Heart left ventricle (tissue), 16 donors: Measurements from ENCODE around the gene UROS. TPM values are rescaled to one million over a fixed set of nuclear protein-coding genes. Genes with fewer than 3 reads are reported as not detected.
A peak's percentile ranks its signal among the peaks of the same experiment; 100 is the strongest.

Source experiments
- ATAC-seq, 4 donors: fragments of 200-7000 bp; cut with Tn5 transposase; one replicate each; pipeline ENCODE4 v1.9.1; 2020 to 2022; ENCODE audit warnings: moderate library complexity in 4 of 4, mild to moderate bottlenecking in 3 of 4, moderate number of reproducible peaks in 1 of 4
- DNase-seq, 5 donors: peaks; one replicate each; pipeline ENCODE4 v3.0.0-alpha.2; 2020
- H3K27ac ChIP-seq, 12 donors: fragments of 200-600 bp; sonication (generic) in 4 of 12; one replicate each; pipeline versions ENCODE4 v1.5.0 to v1.8.0; 2016 to 2022; ENCODE audit warnings: mild to moderate bottlenecking in 2 of 12
- H3K27me3 ChIP-seq, 9 donors: fragments of 200-600 bp; sonication (generic) in 2 of 9; one replicate each; pipeline versions ENCODE4 v1.5.1 to v1.8.0; 2016 to 2022; ENCODE audit warnings: mild to moderate bottlenecking in 3 of 9
- H3K36me3 ChIP-seq, 9 donors: fragments of 200-600 bp; sonication (generic) in 2 of 9; one replicate each; pipeline versions ENCODE4 v1.5.0 to v1.8.0; 2018 to 2022; ENCODE audit warnings: mild to moderate bottlenecking in 2 of 9
- H3K4me1 ChIP-seq, 12 donors: fragments of 200-600 bp; sonication (generic) in 4 of 12; one replicate each; pipeline versions ENCODE4 v1.5.0 to v1.8.0; 2016 to 2022; ENCODE audit warnings: mild to moderate bottlenecking in 3 of 12
- H3K4me3 ChIP-seq, 12 donors: fragments of 200-600 bp; sonication (generic) in 4 of 12; one replicate each; pipeline versions ENCODE4 v1.5.0 to v1.8.0; 2017 to 2022; ENCODE audit warnings: mild to moderate bottlenecking in 9 of 12, moderate library complexity in 4 of 12
- H3K9me3 ChIP-seq, 12 donors: fragments of 200-600 bp; sonication (generic) in 4 of 12; one replicate each; pipeline versions ENCODE4 v1.5.0 to v1.8.0; 2016 to 2022; ENCODE audit warnings: mild to moderate bottlenecking in 1 of 12
- CTCF ChIP-seq, 12 donors: fragments of 200-600 bp; sonication (generic) in 4 of 12; IDR thresholded peaks; one replicate each; pipeline versions ENCODE4 v1.5.0 to v1.8.0; 2018 to 2022; ENCODE audit warnings: antibody characterized with exemption in 12 of 12, mild to moderate bottlenecking in 5 of 12
- POLR2A ChIP-seq, 2 donors: fragments of 450-650 bp; IDR thresholded peaks; one replicate each; pipeline ENCODE4 v1.6.1; 2017; ENCODE audit warnings: antibody characterized with exemption in 2 of 2, mild to moderate bottlenecking in 2 of 2, moderate library complexity in 2 of 2
- WGBS, 4 donors: extraction: QIAGEN DNeasy Blood & Tissue Kit in 2 of 4; methylation state at CpG; one replicate each; pipeline versions ENCODE4 v1.1.5 to v1.1.7; 2013 to 2018; 5-methylcytosine and 5-hydroxymethylcytosine counted together
- intact Hi-C, 10 donors: fragments of 100-400 bp; cut with DNase I; formaldehyde crosslinking; loops; one replicate each; pipeline versions ENCODE4 v1.11.1 to v1.14.2; 2022
- polyA plus RNA-seq, 2 donors: library from polyadenylated mRNA; stranded (reverse); fragments of 200-250 nt; gene quantifications; one replicate each; pipeline ENCODE4 v1.2.3, GENCODE V29; 2013
- total RNA-seq, 9 donors: library from RNA; depleted of rRNA in 2 of 9; stranded (reverse); fragments of >200 nt in 2 of 9; fragmentation: NEBNext Ultra II Directional in 3 of 9; extraction: Animal tissue kit (Norgen Biotek cat#: 25700) in 3 of 9; gene quantifications; one replicate each; pipeline versions ENCODE4 v1.1.0 to v1.2.4, GENCODE V29; 2016 to 2023
- donor health status: ischemic (EF 13 %, LVEDD 7.1; RV severe dilation, severe dysfunction).
- donor health status: healthy with polysubstance abuse.
- donor health status: DM: no; HTN: yes; CAD: no.
- donor health status: DM: no; HTN: no; CAD: no.
- donor health status: ischemic (EF 25% LVEDD 6.9; RV normal size, moderate dysfunction).
- donor health status: ischemic (EF 25% LVEDD 5.7; RV mildly dilated, moderate dysfunction).
- donor health status: healthy.
- donor health status: DM: yes; HTN: yes; CAD: no.
- donor health status: ischemic (EF 35%, LVEDD 5.7; RV mildly dilated, moderate dysfunction).
- donor health status: nonischemic (EF 11% LVEDD 7.7; RV severe dilation, severe dysfunction).
- donor health status: DM: yes; HTN: yes; CAD: no.
- donor health status: PGD.
- donor health status: ischemic (EF 29% LVEDD 5.4; RV normal size, mild dysfunction).
- donor health status: nonischemic (EF 23%, LVEDD 6.1; RV moderate dilation, normal function).

UROS gene
- total and polyA plus RNA-seq, 11 donors, result 38.3 to 81.4 (median 68.5) TPM

- ATAC-seq (peak in 1 of 4 donors; percentile 54), DNase-seq (no peak)
- no peaks in the 10 kb centered on the region for H3K9me3 ChIP-seq
- H3K27me3 ChIP-seq, result no peaks in the 10 kb centered on the region
- H3K4me1 ChIP-seq, result peaks cover 0 to 5% (median 0%) of the 10 kb centered on the region in 12 donors
- intact Hi-C loops, result loop anchor here in 3 of 10 donors (5.0 to 10.0 kb wide), 2 partner anchors 118 to 636 kb away; no protein-coding TSS in a partner anchor
- TF ChIP-seq POLR2A (IDR thresholded peaks at IDR 0.05) (no peak), CTCF (IDR thresholded peaks at IDR 0.05) (no peak)
- peaks cover 0 to 53% (median 37%) of the 10 kb centered on the region in 9 donors for H3K36me3 ChIP-seq
- 94 to 100% (median 96%) methylated on average over 7 of the region's 7 CpGs for WGBS, 4 donors
- no peak overlapping the region for H3K4me3 ChIP-seq
- no peak overlapping the region for H3K27ac ChIP-seq
Measured at GRCh38 chr10:125866421-125867029, 43.5 kb upstream of the UROS start.

- no peak for ATAC-seq
- Histone ChIP-seq H3K27ac (no peak overlapping the region), H3K36me3 (peaks cover 0 to 57% (median 40%) of the 10 kb centered on the region in 9 donors), H3K4me1 (peaks cover 0 to 5% (median 0%) of the 10 kb centered on the region in 12 donors), H3K27me3 (no peaks in the 10 kb centered on the region), H3K9me3 (no peaks in the 10 kb centered on the region), H3K4me3 (no peak overlapping the region)
- TF ChIP-seq POLR2A (IDR thresholded peaks at IDR 0.05) (no peak), CTCF (IDR thresholded peaks at IDR 0.05) (no peak)
- intact Hi-C loops, result loop anchor here in 3 of 10 donors (5.0 to 10.0 kb wide), 2 partner anchors 120 to 637 kb away; no protein-coding TSS in a partner anchor
- no peak for DNase-seq
- WGBS, 4 donors, result 80 to 92% (median 82%) methylated on average over 3 of the region's 3 CpGs
Measured at GRCh38 chr10:125865120-125865519, 42.1 kb upstream of the UROS start.

GRCh38 chr10:125859128-125859817 lies 36.2 kb upstream of the UROS start:
- 79 to 88% (median 83%) methylated on average over 4 of the region's 4 CpGs for WGBS, 4 donors
- Histone ChIP-seq H3K4me1 (no peaks in the 10 kb centered on the region), H3K27me3 (no peaks in the 10 kb centered on the region), H3K36me3 (peaks cover 0 to 81% (median 52%) of the 10 kb centered on the region in 9 donors), H3K4me3 (no peak overlapping the region), H3K27ac (no peak overlapping the region), H3K9me3 (no peaks in the 10 kb centered on the region)
- intact Hi-C loops, result no loop called here
- DNase-seq (no peak), ATAC-seq (no peak)
- TF ChIP-seq CTCF (IDR thresholded peaks at IDR 0.05) (no peak), POLR2A (IDR thresholded peaks at IDR 0.05) (no peak)

- peaks cover 0 to 85% (median 56%) of the 10 kb centered on the region in 9 donors for H3K36me3 ChIP-seq
- no peaks in the 10 kb centered on the region for H3K27me3 ChIP-seq
- H3K9me3 ChIP-seq, result no peaks in the 10 kb centered on the region
- no peaks in the 10 kb centered on the region for H3K4me1 ChIP-seq
- intact Hi-C loops, result no loop called here
- WGBS, 4 donors, result 82 to 86% (median 82%) methylated on average over 2 of the region's 2 CpGs
- H3K27ac ChIP-seq, result no peak overlapping the region
- H3K4me3 ChIP-seq, result no peak overlapping the region
- no peak for DNase-seq
- no peak for ATAC-seq
- no peak for TF ChIP-seq CTCF (IDR thresholded peaks at IDR 0.05)
- TF ChIP-seq POLR2A (IDR thresholded peaks at IDR 0.05), result no peak
Measured at GRCh38 chr10:125857185-125857760, 34.2 kb upstream of the UROS start.
